HG03521 (cell line): ENCODE data around the gene CLASRP.

Source experiments
- ATAC-seq: cut with Tn5 transposase; IDR thresholded peaks from one replicate; pipeline ENCODE4 v1.9.1; 2021; ENCODE audit warnings: mild to moderate bottlenecking, moderate library complexity; ENCODE audit not compliant: unreplicated experiment

The CLASRP gene

GRCh38 chr19:45079063-45079910 lies 40.4 kb downstream of the CLASRP start, which contains the start of gene GEMIN7:
GEMIN7 (plus strand) TSS chr19:45079260; CDS start chr19:45090115, 10,855 bp downstream.
- peak; percentile 32 for ATAC-seq

GRCh38 chr19:45079911-45080370 lies 41.1 kb downstream of the CLASRP start:
- no peak for ATAC-seq

- no peak for ATAC-seq
These were observed 43.3 kb downstream of the CLASRP start for GRCh38 chr19:45082170-45082569.

GRCh38 chr19:45086480-45086879 lies 47.6 kb downstream of the CLASRP start:
- ATAC-seq = no peak

GRCh38 chr19:45087531-45087930 lies 48.7 kb downstream of the CLASRP start:
- ATAC-seq = no peak

- no peak for ATAC-seq
These were observed 51.2 kb downstream of the CLASRP start for GRCh38 chr19:45090034-45090433.

GRCh38 chr19:45090606-45091005 lies 51.8 kb downstream of the CLASRP start:
- no peak for ATAC-seq

GRCh38 chr19:45091031-45091923 lies 52.4 kb downstream of the CLASRP start:
- ATAC-seq = peak; percentile 56

GRCh38 chr19:45092747-45093678 lies 54.2 kb downstream of the CLASRP start, which contains the start of gene PPP1R37:
PPP1R37 (plus strand) TSS chr19:45093179; CDS start chr19:45093326, 147 bp downstream.
- peak; percentile 54 for ATAC-seq

GRCh38 chr19:45094137-45094536 lies 55.3 kb downstream of the CLASRP start:
- ATAC-seq = no peak

GRCh38 chr19:45094707-45095106 lies 55.9 kb downstream of the CLASRP start:
- no peak for ATAC-seq

GRCh38 chr19:45095496-45096413 lies 56.9 kb downstream of the CLASRP start:
- no peak for ATAC-seq

GRCh38 chr19:45096700-45097099 lies 57.9 kb downstream of the CLASRP start:
- no peak for ATAC-seq

- ATAC-seq = no peak
These were observed 58.6 kb downstream of the CLASRP start for GRCh38 chr19:45097450-45097775.

- no peak for ATAC-seq
These were observed 59.1 kb downstream of the CLASRP start for GRCh38 chr19:45097776-45098520.

GRCh38 chr19:45098521-45099466 lies 59.9 kb downstream of the CLASRP start:
- no peak for ATAC-seq

GRCh38 chr19:45099467-45100191 lies 60.8 kb downstream of the CLASRP start:
- no peak for ATAC-seq
